A673 (cell line): Measurements from ENCODE around the gene UNC50. TPM values are rescaled to one million over a fixed set of nuclear protein-coding genes. Genes with fewer than 3 reads are reported as not detected.

Source experiments
- BruUV-seq: library from RNA; stranded (reverse); fragments of 400-500 nt; replicated peaks from 2 replicates; lab custom pipeline; 2021; lab: Mats Ljungman, UMichigan
- CTCF ChIA-PET: fragments of 300-600 bp; sonication (Branson Sonifier 250); formaldehyde crosslinking; loops from one replicate; lab custom pipeline; 2022; ENCODE audit warnings: antibody characterized with exemption; lab: Charles Lee
- POLR2A ChIA-PET: fragments of 300-600 bp; sonication (Branson Sonifier 250); formaldehyde crosslinking; loops from one replicate; lab custom pipeline; 2022; ENCODE audit warnings: antibody characterized with exemption; ENCODE audit not compliant: low non-redundant PET; lab: Charles Lee
- DNase-seq: peaks from one replicate; pipeline ENCODE4 v3.0.0-alpha.2; 2015; ENCODE audit warnings: low spot score
- H3K27ac ChIP-seq: fragments of 200-600 bp; sonication (generic); 2 replicates; pipeline ENCODE4 v1.5.1; 2016; ENCODE audit warnings: mixed run types, low read depth, mild to moderate bottlenecking, mixed read lengths, antibody characterized with exemption, low read length; ENCODE audit not compliant: poor library complexity, severe bottlenecking
- H3K27me3 ChIP-seq: fragments of 200-600 bp; sonication (generic); replicated peaks from 2 replicates; pipeline ENCODE4 v1.6.1; 2017; ENCODE audit warnings: mixed run types, low read depth, mild to moderate bottlenecking, mixed read lengths, antibody characterized with exemption, low read length; ENCODE audit not compliant: insufficient read depth, poor library complexity
- H3K36me3 ChIP-seq: fragments of 200-600 bp; sonication (generic); 2 replicates; pipeline ENCODE4 v1.6.1; 2016; ENCODE audit warnings: mixed run types, mild to moderate bottlenecking, mixed read lengths, antibody characterized with exemption, low read length; ENCODE audit not compliant: insufficient read depth, poor library complexity, severe bottlenecking
- H3K4me1 ChIP-seq: fragments of 200-600 bp; sonication (generic); 2 replicates; pipeline ENCODE4 v1.6.1; 2017; ENCODE audit warnings: mixed run types, mild to moderate bottlenecking, mixed read lengths, antibody characterized with exemption, low read length; ENCODE audit not compliant: insufficient read depth, poor library complexity, severe bottlenecking
- H3K4me3 ChIP-seq: fragments of 200-600 bp; sonication (generic); 2 replicates; pipeline ENCODE4 v1.5.1; 2016; ENCODE audit warnings: low read depth, mixed run types, mild to moderate bottlenecking, mixed read lengths, low read length; ENCODE audit not compliant: poor library complexity, severe bottlenecking
- H3K9me3 ChIP-seq: fragments of 200-600 bp; sonication (generic); 2 replicates; pipeline ENCODE4 v1.6.1; 2016; ENCODE audit warnings: mixed run types, low read depth, mild to moderate bottlenecking, mixed read lengths, antibody characterized with exemption, low read length; ENCODE audit not compliant: poor library complexity, severe bottlenecking
- EZH2 ChIP-seq: fragments of 200-600 bp; sonication (generic); IDR thresholded peaks from 2 replicates; pipeline ENCODE4 v1.6.1; 2017; ENCODE audit warnings: borderline replicate concordance, low read depth, mild to moderate bottlenecking, mixed read lengths, antibody characterized with exemption, low read length; ENCODE audit not compliant: poor library complexity, severe bottlenecking
- intact Hi-C: fragments of 100-400 bp; cut with micrococcal nuclease; formaldehyde crosslinking; loops from one replicate; pipeline ENCODE4 v1.10.0; 2022; ENCODE audit not compliant: unreplicated experiment
- total RNA-seq: library from RNA; stranded (reverse); gene quantifications from 2 replicates; pipeline ENCODE4 v1.2.3, GENCODE V29; 2021
- TF ChIP-seq, protein P1 (sequence below): fragments of 300-800, 200-600 bp; sonication (generic); conservative IDR thresholded peaks from 2 replicates; pipeline ENCODE4 v1.5.1; 2017; ENCODE audit warnings: low read depth, mild to moderate bottlenecking, antibody characterized with exemption, low read length, moderate library complexity, mixed read lengths

Gene UNC50
- total RNA-seq, 1 experiment from 2014 or later, result 32.5 TPM

DNA sequence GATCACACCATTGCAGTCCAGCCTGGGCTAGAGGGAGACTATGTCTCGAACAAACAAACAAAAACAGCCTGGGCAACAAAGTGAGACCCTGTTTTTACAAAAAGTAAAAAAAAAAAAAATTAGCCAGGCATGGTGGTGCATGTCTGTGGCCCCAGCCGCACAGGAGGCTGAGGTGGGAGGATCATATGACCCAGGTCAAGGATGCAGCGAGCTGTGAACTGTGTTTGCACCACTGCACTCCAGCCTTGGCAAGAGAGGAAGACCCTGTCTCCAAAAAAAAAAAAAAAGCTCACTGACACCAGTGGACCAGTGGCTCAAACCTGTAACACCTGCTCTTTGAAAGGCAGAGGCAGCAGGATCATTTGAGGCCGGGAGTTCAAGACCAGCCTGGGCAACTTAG is 40.1 kb downstream of the UNC50 start:
- no TSS peak for BruUV-seq
- no peak overlapping the region for H3K4me3 ChIP-seq
- H3K4me1 ChIP-seq, result no peaks in the 10 kb centered on the region
- CTCF ChIA-PET, result interaction anchor here (0.6 kb wide), 1 partner anchor 189 kb away, joined by 4 read pairs; no protein-coding TSS in a partner anchor
- POLR2A ChIA-PET, result no interaction called here
- TF ChIP-seq, protein P1, sequence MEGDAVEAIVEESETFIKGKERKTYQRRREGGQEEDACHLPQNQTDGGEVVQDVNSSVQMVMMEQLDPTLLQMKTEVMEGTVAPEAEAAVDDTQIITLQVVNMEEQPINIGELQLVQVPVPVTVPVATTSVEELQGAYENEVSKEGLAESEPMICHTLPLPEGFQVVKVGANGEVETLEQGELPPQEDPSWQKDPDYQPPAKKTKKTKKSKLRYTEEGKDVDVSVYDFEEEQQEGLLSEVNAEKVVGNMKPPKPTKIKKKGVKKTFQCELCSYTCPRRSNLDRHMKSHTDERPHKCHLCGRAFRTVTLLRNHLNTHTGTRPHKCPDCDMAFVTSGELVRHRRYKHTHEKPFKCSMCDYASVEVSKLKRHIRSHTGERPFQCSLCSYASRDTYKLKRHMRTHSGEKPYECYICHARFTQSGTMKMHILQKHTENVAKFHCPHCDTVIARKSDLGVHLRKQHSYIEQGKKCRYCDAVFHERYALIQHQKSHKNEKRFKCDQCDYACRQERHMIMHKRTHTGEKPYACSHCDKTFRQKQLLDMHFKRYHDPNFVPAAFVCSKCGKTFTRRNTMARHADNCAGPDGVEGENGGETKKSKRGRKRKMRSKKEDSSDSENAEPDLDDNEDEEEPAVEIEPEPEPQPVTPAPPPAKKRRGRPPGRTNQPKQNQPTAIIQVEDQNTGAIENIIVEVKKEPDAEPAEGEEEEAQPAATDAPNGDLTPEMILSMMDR, result no peak
- TF ChIP-seq EZH2, result no peak
- intact Hi-C loops, result loop anchor here (2.0 to 10.0 kb wide), 3 partner anchors 188 to 846 kb away; partner anchors contain the start of gene REV1
- DNase-seq, result no peak
- no peaks in the 10 kb centered on the region for H3K36me3 ChIP-seq
- H3K27ac ChIP-seq, result no peak overlapping the region
- H3K27me3 ChIP-seq, result peaks cover 14% of the 10 kb centered on the region
- H3K9me3 ChIP-seq, result no peaks in the 10 kb centered on the region

DNA sequence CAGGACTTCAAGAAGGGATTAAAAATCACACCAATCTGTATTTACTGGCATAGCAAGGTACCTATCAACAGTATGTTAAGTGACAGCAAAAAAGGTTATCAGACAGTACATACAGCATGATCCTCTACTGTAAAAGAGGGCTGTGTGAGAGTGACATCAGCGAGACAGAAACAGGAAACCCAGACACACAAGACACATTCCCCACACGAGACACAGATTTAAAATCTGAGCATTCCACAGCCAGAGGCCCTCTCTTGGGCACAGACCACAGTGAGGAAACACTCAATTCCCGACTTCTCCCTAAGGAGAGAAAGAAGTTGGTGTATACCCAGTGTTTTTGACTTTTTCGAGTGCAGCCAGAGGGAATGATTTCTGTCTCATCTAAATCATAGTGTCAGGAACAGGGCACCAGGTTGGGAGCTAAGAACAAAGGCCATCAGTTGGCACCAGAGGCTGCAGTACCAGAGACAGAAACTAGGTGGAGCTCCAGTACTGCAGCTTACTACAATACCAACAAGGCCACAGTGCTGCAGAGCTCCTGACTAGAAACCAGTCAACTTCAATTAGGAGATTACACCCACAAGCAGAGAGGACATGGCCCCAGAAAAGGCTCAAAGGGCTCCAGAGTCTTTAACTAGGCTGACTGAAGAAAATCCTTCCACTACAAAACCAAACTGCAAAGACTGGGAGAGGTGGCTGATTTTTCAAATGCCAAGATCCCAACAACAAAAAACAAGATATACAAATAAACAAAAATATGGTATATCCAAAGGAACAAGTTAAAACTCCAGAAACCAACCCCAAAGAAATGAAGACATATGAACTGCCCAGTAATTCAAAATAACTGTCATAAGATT is 41.0 kb downstream of the UNC50 start:
- Histone ChIP-seq H3K9me3 (no peaks in the 10 kb centered on the region), H3K4me1 (no peaks in the 10 kb centered on the region), H3K27me3 (peaks cover 8% of the 10 kb centered on the region), H3K27ac (no peak overlapping the region), H3K4me3 (no peak overlapping the region), H3K36me3 (no peaks in the 10 kb centered on the region)
- CTCF ChIA-PET, result interaction anchor here (0.6 to 1.1 kb wide), 9 partner anchors 12 to 841 kb away, joined by 3 to 24 read pairs (median 4); partner anchors contain the start of gene REV1
- intact Hi-C loops, result loop anchor here (2.0 to 10.0 kb wide), 3 partner anchors 187 to 845 kb away; partner anchors contain the start of gene REV1
- BruUV-seq, result no TSS peak
- POLR2A ChIA-PET, result no interaction called here
- DNase-seq, result peak; percentile 82
- TF ChIP-seq, protein P1, result peak; percentile 95
- no peak for TF ChIP-seq EZH2

DNA sequence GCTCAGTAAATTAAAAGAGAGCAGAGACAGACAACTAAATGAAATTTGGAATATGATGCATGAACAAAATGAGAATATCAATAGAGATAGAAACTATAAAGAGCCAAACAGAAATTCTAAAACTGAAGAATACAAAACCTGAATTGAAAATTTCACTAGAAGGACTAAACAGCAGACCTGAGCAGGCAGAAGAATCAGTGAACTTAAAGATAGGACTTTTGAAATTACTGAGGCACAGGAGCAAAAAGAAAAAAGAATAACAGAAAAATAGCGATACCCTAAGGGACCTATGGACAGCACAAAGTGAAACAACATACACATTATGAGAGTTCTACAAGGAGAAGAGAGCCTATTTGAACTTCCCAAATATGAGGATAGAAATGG is 41.6 kb downstream of the UNC50 start:
- CTCF ChIA-PET, result interaction anchor here (1.0 to 1.1 kb wide), 8 partner anchors 11 to 840 kb away, joined by 3 to 24 read pairs (median 4); partner anchors contain the start of gene REV1
- Histone ChIP-seq H3K9me3 (no peaks in the 10 kb centered on the region), H3K4me3 (no peak overlapping the region), H3K27ac (no peak overlapping the region), H3K27me3 (peaks cover 6% of the 10 kb centered on the region), H3K36me3 (no peaks in the 10 kb centered on the region), H3K4me1 (no peaks in the 10 kb centered on the region)
- TF ChIP-seq EZH2, result no peak
- TF ChIP-seq, protein P1, result no peak
- intact Hi-C loops, result loop anchor here (2.0 to 10.0 kb wide), 3 partner anchors 187 to 845 kb away; partner anchors contain the start of gene REV1
- POLR2A ChIA-PET, result no interaction called here
- no peak for DNase-seq
- BruUV-seq, result no TSS peak
